ENCODE data around the gene SND1. TPM values are rescaled to one million over a fixed set of nuclear protein-coding genes. Genes with fewer than 3 reads are reported as not detected.

The SND1 gene
- total RNA-seq, 3 donors from 2014 or later: 83.5 to 131 (median 120) TPM

- Histone ChIP-seq H3K27me3 (no peaks in the 10 kb centered on the region), H3K36me3 (no peaks in the 10 kb centered on the region), H3K27ac (no peak overlapping the region), H3K9me3 (no peaks in the 10 kb centered on the region), H3K4me3 (no peak overlapping the region), H3K4me1 (no peaks in the 10 kb centered on the region)
- intact Hi-C loops (cut with DNase I; ENCODE audit: low total_unique reads): loop anchor here (5.0 kb wide), 1 partner anchor 311 kb away; no protein-coding TSS in a partner anchor
- no peak for DNase-seq (ENCODE audit: low spot score in 2 of 2)
- TF ChIP-seq, protein P1, sequence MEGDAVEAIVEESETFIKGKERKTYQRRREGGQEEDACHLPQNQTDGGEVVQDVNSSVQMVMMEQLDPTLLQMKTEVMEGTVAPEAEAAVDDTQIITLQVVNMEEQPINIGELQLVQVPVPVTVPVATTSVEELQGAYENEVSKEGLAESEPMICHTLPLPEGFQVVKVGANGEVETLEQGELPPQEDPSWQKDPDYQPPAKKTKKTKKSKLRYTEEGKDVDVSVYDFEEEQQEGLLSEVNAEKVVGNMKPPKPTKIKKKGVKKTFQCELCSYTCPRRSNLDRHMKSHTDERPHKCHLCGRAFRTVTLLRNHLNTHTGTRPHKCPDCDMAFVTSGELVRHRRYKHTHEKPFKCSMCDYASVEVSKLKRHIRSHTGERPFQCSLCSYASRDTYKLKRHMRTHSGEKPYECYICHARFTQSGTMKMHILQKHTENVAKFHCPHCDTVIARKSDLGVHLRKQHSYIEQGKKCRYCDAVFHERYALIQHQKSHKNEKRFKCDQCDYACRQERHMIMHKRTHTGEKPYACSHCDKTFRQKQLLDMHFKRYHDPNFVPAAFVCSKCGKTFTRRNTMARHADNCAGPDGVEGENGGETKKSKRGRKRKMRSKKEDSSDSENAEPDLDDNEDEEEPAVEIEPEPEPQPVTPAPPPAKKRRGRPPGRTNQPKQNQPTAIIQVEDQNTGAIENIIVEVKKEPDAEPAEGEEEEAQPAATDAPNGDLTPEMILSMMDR (IDR thresholded peaks at IDR 0.05): no peak
- TF ChIP-seq POLR2AphosphoS5 (IDR thresholded peaks at IDR 0.05): no peak
- no peak for TF ChIP-seq POLR2A (IDR thresholded peaks at IDR 0.05)
Observed at GRCh38 chr7:128036226-128036940, 384.4 kb downstream of the SND1 start.

DNA sequence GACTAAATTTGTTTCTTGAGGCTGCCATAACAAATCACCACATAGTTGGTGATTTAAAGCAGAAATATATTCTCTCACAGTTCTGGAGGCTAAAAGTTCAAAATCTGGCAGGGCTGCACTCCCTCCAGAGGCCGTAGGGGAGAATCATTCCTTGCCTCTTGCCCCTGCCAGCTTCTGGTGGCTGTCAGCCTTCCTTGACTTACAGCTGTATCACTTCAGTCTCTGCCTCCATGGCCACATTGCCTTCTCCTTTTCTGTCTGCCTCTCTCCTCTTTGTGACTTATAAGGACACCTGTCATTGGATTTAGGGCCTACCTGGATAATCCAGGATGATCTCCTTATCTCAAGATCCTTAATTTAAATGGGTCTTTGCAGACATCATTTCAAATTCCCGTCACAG lies 385.1 kb downstream of the SND1 start:
- intact Hi-C loops (cut with DNase I; ENCODE audit: low total_unique reads): loop anchor here (1.0 to 5.0 kb wide), 2 partner anchors 11 to 310 kb away; no protein-coding TSS in a partner anchor
- H3K9me3 ChIP-seq: no peaks in the 10 kb centered on the region
- H3K4me3 ChIP-seq: no peak overlapping the region
- H3K36me3 ChIP-seq: no peaks in the 10 kb centered on the region
- no peak overlapping the region for H3K27ac ChIP-seq
- H3K4me1 ChIP-seq: no peaks in the 10 kb centered on the region
- no peaks in the 10 kb centered on the region for H3K27me3 ChIP-seq
- DNase-seq (ENCODE audit: low spot score in 2 of 2): no peak
- TF ChIP-seq, protein P1 (IDR thresholded peaks at IDR 0.05): no peak
- TF ChIP-seq POLR2AphosphoS5 (IDR thresholded peaks at IDR 0.05) (no peak), POLR2A (IDR thresholded peaks at IDR 0.05) (no peak)

GRCh38 chr7:128037880-128038619 lies 386.1 kb downstream of the SND1 start:
- TF ChIP-seq, protein P1 (IDR thresholded peaks at IDR 0.05): no peak
- TF ChIP-seq POLR2AphosphoS5 (IDR thresholded peaks at IDR 0.05): no peak
- no peak for TF ChIP-seq POLR2A (IDR thresholded peaks at IDR 0.05)
- H3K4me1 ChIP-seq: no peaks in the 10 kb centered on the region
- intact Hi-C loops (cut with DNase I; ENCODE audit: low total_unique reads): loop anchor here (1.0 to 5.0 kb wide), 3 partner anchors 10 to 309 kb away; no protein-coding TSS in a partner anchor
- H3K27ac ChIP-seq: no peak overlapping the region
- no peaks in the 10 kb centered on the region for H3K27me3 ChIP-seq
- H3K4me3 ChIP-seq: no peak overlapping the region
- H3K9me3 ChIP-seq: no peaks in the 10 kb centered on the region
- no peak for DNase-seq (ENCODE audit: low spot score in 2 of 2)
- H3K36me3 ChIP-seq: no peaks in the 10 kb centered on the region

GRCh38 chr7:128039544-128039953 lies 387.6 kb downstream of the SND1 start:
- TF ChIP-seq POLR2A (IDR thresholded peaks at IDR 0.05): no peak
- TF ChIP-seq, protein P1 (IDR thresholded peaks at IDR 0.05): no peak
- no peak for TF ChIP-seq POLR2AphosphoS5 (IDR thresholded peaks at IDR 0.05)
- H3K4me3 ChIP-seq: no peak overlapping the region
- intact Hi-C loops (cut with DNase I; ENCODE audit: low total_unique reads): loop anchor here (2.0 to 5.0 kb wide), 2 partner anchors 39 to 308 kb away; no protein-coding TSS in a partner anchor

DNA sequence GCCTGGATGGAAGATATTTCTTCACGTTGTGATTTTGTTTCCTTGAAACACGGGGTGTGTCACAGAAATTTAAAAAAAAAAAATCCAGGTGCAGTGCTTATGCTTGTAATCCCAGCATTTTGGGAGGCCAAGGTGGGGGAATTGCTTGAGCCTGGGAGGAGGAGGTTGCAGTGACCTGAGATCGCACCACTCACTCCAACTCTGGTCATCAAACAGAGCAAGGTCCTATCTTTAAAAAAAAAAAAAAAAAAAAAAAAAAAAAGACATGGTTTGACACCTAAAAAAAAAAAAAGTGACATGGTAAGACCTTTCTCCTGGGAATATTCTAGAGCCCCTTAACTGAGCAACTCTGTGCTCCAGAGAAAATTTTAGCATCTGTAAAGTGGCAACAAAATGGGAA lies 388.2 kb downstream of the SND1 start:
- TF ChIP-seq POLR2A (IDR thresholded peaks at IDR 0.05): no peak
- no peak for TF ChIP-seq POLR2AphosphoS5 (IDR thresholded peaks at IDR 0.05)
- TF ChIP-seq, protein P1 (IDR thresholded peaks at IDR 0.05): no peak
- Histone ChIP-seq H3K27ac (no peak overlapping the region), H3K36me3 (no peaks in the 10 kb centered on the region), H3K27me3 (no peaks in the 10 kb centered on the region), H3K4me1 (no peaks in the 10 kb centered on the region), H3K9me3 (no peaks in the 10 kb centered on the region), H3K4me3 (no peak overlapping the region)
- intact Hi-C loops (cut with DNase I; ENCODE audit: low total_unique reads): no loop called here
- no peak for DNase-seq (ENCODE audit: low spot score in 2 of 2)

More at GRCh38 chr7:128039544-128039953, 387.6 kb downstream of the SND1 start:
- Histone ChIP-seq H3K9me3 (no peaks in the 10 kb centered on the region), H3K4me1 (no peaks in the 10 kb centered on the region), H3K27ac (no peak overlapping the region), H3K36me3 (no peaks in the 10 kb centered on the region), H3K27me3 (no peaks in the 10 kb centered on the region)
- no peak for DNase-seq (ENCODE audit: low spot score in 2 of 2)

Data from breast epithelium (tissue), 4 donors.